PFSK-1 (cell line): ENCODE measurements around the gene KIF6.

Experiments
- POLR2AphosphoS5 ChIP-seq: IDR thresholded peaks from 2 replicates; pipeline ENCODE4 v1.6.1; 2012; ENCODE audit warnings: low read depth, mild to moderate bottlenecking, control low read depth, low read length, moderate library complexity
- TAF1 ChIP-seq: IDR thresholded peaks from 2 replicates; pipeline ENCODE4 v1.6.1; 2012; ENCODE audit warnings: low read length, control low read depth, borderline replicate concordance; ENCODE audit not compliant: insufficient read depth
- TF ChIP-seq, protein P1 (sequence below), 2 experiments: IDR thresholded peaks; 2 replicates each; pipeline versions ENCODE4 v1.6.1 to v1.8.0; 2011 to 2012; ENCODE audit warnings: low read depth in 2 of 2, low read length in 2 of 2, control low read depth in 1 of 2, inconsistent platforms in 1 of 2, mild to moderate bottlenecking in 1 of 2, moderate library complexity in 1 of 2; ENCODE audit not compliant: insufficient read depth in 1 of 2

DNA sequence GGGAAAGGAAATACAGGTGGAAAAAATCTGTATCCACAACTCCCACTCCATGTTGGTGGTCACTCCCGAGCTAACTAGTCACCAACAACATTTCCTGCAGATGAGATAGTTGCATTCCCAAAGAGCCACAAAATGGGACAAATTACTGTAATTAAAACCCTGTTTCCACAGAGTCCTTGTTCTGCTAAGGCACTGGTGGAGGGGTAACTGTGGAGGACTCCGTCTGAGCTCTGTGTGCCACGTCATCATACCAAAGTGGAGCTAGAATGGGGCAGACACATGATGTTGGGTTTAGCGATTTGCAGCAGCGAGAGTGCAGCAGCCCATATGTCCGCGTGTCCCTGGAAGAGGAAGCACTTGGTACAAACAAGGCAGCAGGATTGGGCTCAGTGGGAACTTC lies 230.2 kb downstream of the KIF6 start:
- TF ChIP-seq POLR2AphosphoS5 (no peak), TAF1 (no peak)
- TF ChIP-seq, protein P1, sequence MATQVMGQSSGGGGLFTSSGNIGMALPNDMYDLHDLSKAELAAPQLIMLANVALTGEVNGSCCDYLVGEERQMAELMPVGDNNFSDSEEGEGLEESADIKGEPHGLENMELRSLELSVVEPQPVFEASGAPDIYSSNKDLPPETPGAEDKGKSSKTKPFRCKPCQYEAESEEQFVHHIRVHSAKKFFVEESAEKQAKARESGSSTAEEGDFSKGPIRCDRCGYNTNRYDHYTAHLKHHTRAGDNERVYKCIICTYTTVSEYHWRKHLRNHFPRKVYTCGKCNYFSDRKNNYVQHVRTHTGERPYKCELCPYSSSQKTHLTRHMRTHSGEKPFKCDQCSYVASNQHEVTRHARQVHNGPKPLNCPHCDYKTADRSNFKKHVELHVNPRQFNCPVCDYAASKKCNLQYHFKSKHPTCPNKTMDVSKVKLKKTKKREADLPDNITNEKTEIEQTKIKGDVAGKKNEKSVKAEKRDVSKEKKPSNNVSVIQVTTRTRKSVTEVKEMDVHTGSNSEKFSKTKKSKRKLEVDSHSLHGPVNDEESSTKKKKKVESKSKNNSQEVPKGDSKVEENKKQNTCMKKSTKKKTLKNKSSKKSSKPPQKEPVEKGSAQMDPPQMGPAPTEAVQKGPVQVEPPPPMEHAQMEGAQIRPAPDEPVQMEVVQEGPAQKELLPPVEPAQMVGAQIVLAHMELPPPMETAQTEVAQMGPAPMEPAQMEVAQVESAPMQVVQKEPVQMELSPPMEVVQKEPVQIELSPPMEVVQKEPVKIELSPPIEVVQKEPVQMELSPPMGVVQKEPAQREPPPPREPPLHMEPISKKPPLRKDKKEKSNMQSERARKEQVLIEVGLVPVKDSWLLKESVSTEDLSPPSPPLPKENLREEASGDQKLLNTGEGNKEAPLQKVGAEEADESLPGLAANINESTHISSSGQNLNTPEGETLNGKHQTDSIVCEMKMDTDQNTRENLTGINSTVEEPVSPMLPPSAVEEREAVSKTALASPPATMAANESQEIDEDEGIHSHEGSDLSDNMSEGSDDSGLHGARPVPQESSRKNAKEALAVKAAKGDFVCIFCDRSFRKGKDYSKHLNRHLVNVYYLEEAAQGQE (IDR thresholded peaks at IDR 0.05; ENCODE audit: insufficient read depth in 1 of 2, low read depth in 2 of 2, low read length in 2 of 2) = no peak
